Fibroblast of lung (primary cell): Measurements from ENCODE around the gene FLNB.

Source experiments
- EZH2 ChIP-seq: IDR thresholded peaks from 2 replicates; pipeline ENCODE4 v1.5.1; 2012; ENCODE audit warnings: low read length, control low read depth, mild to moderate bottlenecking; ENCODE audit errors: missing control alignments
- TF ChIP-seq, protein P1 (sequence below), 2 donors: IDR thresholded peaks in 1 of 2; conservative IDR thresholded peaks in 1 of 2; 1 replicate in 1 of 2; 2 replicates in 1 of 2; pipeline ENCODE4 v1.5.1; 2011 to 2012; ENCODE audit warnings: low read length in 2 of 2, control low read depth in 1 of 2, inconsistent platforms in 1 of 2, low read depth in 1 of 2, mild to moderate bottlenecking in 1 of 2

DNA sequence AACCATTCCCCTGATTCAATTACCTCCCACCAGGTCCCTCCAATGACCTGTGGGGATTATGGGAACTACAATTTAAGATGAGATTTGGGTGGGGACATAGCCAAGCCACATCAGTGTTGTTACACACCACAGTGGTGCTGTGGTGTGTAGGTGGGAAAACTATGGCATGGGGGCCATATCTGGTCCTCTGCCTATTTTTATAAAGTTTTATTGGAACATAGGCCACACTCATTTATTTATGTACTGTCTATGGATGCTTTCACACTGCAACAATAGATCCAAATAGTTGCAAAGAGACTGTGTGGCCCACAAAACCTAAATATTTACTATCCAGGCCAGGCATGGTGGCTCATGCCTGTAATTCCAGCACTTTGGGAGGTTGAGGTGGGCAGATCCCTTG lies 46.4 kb downstream of the FLNB start:
- TF ChIP-seq, protein P1, sequence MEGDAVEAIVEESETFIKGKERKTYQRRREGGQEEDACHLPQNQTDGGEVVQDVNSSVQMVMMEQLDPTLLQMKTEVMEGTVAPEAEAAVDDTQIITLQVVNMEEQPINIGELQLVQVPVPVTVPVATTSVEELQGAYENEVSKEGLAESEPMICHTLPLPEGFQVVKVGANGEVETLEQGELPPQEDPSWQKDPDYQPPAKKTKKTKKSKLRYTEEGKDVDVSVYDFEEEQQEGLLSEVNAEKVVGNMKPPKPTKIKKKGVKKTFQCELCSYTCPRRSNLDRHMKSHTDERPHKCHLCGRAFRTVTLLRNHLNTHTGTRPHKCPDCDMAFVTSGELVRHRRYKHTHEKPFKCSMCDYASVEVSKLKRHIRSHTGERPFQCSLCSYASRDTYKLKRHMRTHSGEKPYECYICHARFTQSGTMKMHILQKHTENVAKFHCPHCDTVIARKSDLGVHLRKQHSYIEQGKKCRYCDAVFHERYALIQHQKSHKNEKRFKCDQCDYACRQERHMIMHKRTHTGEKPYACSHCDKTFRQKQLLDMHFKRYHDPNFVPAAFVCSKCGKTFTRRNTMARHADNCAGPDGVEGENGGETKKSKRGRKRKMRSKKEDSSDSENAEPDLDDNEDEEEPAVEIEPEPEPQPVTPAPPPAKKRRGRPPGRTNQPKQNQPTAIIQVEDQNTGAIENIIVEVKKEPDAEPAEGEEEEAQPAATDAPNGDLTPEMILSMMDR (conservative IDR thresholded peaks at IDR 0.05 in 1 of 2, IDR thresholded peaks at IDR 0.05 in 1 of 2; ENCODE audit: low read depth in 1 of 2, low read length in 2 of 2): no peak
- TF ChIP-seq EZH2: no peak
